Measurements from ENCODE around the gene UNC13B.

DNA sequence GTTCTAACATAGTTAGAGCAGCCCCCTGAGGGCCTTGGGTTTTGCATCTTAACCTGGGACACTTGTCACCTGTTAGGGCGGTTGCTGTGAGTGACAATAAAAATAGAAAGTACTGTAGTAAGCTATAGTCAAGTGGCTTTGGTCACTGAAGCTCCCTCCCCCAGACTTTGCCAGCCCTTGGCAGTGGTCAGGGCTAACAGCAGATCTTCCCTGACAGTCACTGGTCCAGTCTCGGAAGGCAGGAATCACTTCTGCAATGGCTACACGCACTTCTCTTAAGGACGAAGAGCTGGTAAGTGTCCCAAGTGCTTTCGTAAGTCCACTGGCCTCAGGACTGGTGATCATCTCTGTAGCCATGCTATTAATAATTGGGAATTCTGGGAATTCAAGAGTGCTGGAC is 213.1 kb downstream of the UNC13B start:
- no peak for TF ChIP-seq ZNF776 (CRISPR knock-in tag; IDR thresholded peaks at IDR 0.05)
- TF ChIP-seq, protein P1, sequence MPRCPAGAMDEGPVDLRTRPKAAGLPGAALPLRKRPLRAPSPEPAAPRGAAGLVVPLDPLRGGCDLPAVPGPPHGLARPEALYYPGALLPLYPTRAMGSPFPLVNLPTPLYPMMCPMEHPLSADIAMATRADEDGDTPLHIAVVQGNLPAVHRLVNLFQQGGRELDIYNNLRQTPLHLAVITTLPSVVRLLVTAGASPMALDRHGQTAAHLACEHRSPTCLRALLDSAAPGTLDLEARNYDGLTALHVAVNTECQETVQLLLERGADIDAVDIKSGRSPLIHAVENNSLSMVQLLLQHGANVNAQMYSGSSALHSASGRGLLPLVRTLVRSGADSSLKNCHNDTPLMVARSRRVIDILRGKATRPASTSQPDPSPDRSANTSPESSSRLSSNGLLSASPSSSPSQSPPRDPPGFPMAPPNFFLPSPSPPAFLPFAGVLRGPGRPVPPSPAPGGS (CRISPR knock-in tag; IDR thresholded peaks at IDR 0.05) = no peak
- TF ChIP-seq MATR3 (CRISPR knock-in tag; IDR thresholded peaks at IDR 0.05) = no peak
- TF ChIP-seq, protein P2, sequence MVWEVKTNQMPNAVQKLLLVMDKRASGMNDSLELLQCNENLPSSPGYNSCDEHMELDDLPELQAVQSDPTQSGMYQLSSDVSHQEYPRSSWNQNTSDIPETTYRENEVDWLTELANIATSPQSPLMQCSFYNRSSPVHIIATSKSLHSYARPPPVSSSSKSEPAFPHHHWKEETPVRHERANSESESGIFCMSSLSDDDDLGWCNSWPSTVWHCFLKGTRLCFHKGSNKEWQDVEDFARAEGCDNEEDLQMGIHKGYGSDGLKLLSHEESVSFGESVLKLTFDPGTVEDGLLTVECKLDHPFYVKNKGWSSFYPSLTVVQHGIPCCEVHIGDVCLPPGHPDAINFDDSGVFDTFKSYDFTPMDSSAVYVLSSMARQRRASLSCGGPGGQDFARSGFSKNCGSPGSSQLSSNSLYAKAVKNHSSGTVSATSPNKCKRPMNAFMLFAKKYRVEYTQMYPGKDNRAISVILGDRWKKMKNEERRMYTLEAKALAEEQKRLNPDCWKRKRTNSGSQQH (CRISPR knock-in tag; IDR thresholded peaks at IDR 0.05; ENCODE audit: low read depth) = no peak
- no peak for TF ChIP-seq SMC3 (IDR thresholded peaks at IDR 0.05; ENCODE audit: low read length)
- TF ChIP-seq, protein P3, sequence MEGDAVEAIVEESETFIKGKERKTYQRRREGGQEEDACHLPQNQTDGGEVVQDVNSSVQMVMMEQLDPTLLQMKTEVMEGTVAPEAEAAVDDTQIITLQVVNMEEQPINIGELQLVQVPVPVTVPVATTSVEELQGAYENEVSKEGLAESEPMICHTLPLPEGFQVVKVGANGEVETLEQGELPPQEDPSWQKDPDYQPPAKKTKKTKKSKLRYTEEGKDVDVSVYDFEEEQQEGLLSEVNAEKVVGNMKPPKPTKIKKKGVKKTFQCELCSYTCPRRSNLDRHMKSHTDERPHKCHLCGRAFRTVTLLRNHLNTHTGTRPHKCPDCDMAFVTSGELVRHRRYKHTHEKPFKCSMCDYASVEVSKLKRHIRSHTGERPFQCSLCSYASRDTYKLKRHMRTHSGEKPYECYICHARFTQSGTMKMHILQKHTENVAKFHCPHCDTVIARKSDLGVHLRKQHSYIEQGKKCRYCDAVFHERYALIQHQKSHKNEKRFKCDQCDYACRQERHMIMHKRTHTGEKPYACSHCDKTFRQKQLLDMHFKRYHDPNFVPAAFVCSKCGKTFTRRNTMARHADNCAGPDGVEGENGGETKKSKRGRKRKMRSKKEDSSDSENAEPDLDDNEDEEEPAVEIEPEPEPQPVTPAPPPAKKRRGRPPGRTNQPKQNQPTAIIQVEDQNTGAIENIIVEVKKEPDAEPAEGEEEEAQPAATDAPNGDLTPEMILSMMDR (CRISPR knock-in tag; IDR thresholded peaks at IDR 0.05) = no peak
- no peak for TF ChIP-seq HMG20B (CRISPR knock-in tag; conservative IDR thresholded peaks at IDR 0.05)
